Epithelial cell of prostate (primary cell): ENCODE measurements around the gene LRCH1.

Source experiments
- DNase-seq: peaks from one replicate; pipeline ENCODE4 v3.0.0-alpha.2; 2011; ENCODE audit warnings: low read depth, low spot score
- H3K27ac ChIP-seq: fragments of 450-650 bp; 2 replicates; pipeline ENCODE4 v1.5.1; 2017; ENCODE audit warnings: mild to moderate bottlenecking

Gene LRCH1

GRCh38 chr13:46679369-46680120 lies 126.6 kb downstream of the LRCH1 start:
- no peak overlapping the region for H3K27ac ChIP-seq
- DNase-seq: no peak

GRCh38 chr13:46682015-46682414 lies 129.0 kb downstream of the LRCH1 start:
- no peak overlapping the region for H3K27ac ChIP-seq
- DNase-seq: no peak

DNA sequence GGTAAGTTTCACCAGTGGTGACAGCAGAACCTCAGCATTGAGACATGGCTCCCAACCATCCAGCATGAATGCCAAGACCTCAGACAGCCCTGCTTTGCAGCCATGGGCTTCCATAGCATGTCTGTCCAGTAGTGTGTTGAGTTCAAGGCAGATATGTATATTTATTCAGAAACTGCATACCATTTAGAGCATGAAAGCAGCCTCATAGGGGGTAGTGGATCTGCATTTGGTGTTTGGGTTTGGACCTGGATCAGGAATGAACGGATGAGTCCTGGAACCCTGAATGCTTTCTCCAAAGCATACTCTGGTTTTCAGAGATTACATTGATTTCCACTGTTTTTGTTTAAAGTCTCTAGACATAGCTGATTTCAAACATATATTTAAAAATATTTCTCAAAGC lies 129.7 kb downstream of the LRCH1 start:
- no peak for DNase-seq
- no peak overlapping the region for H3K27ac ChIP-seq

DNA sequence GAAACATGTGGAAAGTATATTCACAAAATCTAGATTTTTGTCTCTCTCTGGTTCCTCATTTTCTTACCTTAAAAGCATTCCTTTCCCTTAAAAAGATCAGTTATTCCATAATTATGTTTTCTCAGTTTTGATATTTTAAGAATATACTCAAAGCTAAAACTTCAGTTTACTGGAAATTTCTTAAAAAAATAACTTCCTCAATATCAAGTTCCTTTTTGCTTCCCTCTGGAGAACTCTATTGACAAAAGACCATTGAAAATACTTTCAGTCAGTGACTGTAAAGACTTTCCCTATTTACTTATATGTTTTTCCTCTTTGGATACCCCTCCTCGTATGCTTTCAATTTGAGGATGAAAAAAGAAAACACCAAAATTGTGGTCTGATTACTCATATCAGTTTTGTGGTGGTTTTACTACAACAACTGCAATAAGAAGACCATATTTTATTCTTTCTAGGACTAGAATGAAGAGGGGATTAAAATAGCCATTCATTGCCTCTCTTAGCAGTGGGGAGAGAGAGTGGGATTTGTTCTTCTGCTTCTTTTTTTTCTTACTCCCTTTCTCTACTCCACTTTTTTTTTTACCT lies 130.8 kb downstream of the LRCH1 start:
- no peak overlapping the region for H3K27ac ChIP-seq
- no peak for DNase-seq

- DNase-seq: no peak
- H3K27ac ChIP-seq: no peak overlapping the region
Measured at GRCh38 chr13:46684287-46685001, 131.5 kb downstream of the LRCH1 start.

- no peak for DNase-seq
- no peak overlapping the region for H3K27ac ChIP-seq
Measured at GRCh38 chr13:46685006-46685730, 132.2 kb downstream of the LRCH1 start.

DNA sequence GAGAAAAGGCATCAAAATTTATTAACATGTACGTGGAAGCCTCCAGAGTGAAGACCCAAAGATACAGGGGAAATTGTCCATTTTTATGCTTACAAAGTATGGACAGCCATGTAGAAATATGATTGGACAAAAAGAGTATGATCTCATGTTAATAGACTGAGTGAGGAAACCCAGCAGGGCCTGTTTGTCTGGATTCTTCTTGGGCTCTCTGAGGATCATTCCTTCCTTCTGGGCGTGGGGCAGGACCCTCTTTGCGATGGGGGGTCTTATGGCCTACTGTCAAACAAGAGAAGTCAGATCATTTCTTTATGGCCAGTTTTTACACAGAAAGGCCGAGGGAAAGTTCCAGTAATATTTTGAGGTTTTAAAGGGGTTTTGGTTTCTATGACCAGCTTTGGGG lies 133.2 kb downstream of the LRCH1 start:
- DNase-seq: no peak
- H3K27ac ChIP-seq: no peak overlapping the region

DNA sequence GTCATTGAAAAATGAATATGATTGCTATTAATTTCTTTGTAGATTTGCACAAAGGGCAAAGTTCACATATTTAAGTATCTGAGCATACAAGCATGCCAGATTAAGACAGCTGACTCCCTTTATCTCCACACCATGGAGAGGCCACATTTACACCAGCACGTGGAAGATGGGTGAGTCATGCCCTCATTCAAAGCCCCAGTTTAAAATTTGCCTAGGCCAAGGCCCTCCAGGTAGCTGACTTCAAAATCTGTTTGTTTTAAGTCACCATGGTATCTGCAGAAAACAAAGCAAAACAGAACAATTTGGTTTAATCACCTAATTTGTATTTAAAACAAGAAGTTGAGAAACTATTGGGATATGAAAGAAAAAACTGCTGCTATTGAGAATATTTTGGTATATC lies 134.8 kb downstream of the LRCH1 start:
- no peak for DNase-seq
- H3K27ac ChIP-seq: no peak overlapping the region

- H3K27ac ChIP-seq: no peak overlapping the region
- DNase-seq: no peak
Measured at GRCh38 chr13:46688306-46688705, 135.3 kb downstream of the LRCH1 start.

GRCh38 chr13:46698014-46698413 lies 145.0 kb downstream of the LRCH1 start:
- H3K27ac ChIP-seq: no peak overlapping the region
- DNase-seq: no peak

DNA sequence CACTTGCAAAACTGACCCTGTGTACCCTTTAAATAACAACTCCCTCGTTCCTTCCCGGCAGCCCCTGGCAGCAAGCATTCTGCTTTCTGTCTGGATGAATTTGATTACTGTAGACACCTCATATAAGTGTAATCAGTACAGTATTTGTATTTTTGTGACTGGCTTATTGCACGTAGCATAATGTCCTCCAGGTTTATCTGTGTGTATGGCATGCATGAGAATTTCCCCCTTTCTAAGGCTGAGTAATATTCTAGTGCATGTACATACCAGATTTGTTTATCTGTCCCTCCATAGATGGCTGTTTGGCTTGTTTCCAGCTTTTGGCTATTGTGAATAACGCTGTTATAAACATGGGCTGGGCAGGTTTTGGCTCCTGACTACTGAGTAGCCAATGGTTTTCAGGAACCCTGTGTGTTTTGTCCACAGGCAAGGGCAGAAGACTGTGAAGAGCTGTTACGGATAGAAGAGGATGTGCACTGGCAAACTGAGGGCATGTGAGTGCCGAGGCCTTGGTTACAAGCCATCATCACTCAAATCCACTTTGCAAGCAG lies 146.0 kb downstream of the LRCH1 start:
- no peak for DNase-seq
- H3K27ac ChIP-seq: no peak overlapping the region

- DNase-seq: no peak
- H3K27ac ChIP-seq: no peak overlapping the region
Measured at GRCh38 chr13:46712524-46712923, 159.6 kb downstream of the LRCH1 start.

DNA sequence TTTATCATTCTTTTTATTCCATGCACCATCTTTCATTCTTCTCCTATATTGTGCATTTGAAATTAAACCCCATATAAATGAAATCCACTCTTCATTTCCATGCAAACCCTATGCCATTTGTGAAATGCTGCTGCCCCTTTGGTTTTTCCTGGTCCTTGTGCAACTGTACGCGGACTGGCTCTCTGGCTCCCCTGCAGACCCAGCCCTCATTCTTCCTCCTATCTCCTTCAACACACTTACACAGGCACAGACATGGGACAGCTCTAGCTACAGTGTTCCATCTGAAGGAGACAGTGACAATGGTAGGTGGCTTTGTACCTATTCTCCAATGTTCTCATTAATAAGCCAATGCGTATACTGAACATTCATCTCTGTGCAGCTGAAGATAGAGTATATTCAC lies 162.4 kb downstream of the LRCH1 start:
- DNase-seq: no peak
- H3K27ac ChIP-seq: no peak overlapping the region

DNA sequence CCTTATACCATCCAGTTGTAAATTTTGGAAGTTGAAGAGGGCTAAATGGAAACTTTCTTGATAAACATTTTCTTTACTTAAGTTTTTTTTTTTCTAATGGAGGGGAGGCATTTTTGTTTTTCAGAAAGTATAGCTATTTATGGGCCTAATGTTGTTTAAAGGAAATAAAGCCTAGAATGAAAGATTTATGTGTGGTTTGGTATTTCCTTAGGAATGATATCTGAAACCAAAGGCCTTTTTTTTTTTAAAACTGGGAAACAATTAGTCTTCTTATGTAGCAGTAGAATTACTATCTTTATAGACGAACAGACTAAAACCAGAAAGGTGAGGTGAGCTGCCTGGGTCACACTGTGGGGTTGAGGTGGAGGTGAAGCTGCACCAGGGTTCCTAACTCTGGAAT lies 163.9 kb downstream of the LRCH1 start:
- no peak for DNase-seq

GRCh38 chr13:46717275-46717674 lies 164.3 kb downstream of the LRCH1 start:
- no peak overlapping the region for H3K27ac ChIP-seq
- no peak for DNase-seq

More for the DNA sequence above, 163.9 kb downstream of the LRCH1 start:
- no peak overlapping the region for H3K27ac ChIP-seq

- H3K27ac ChIP-seq: no peak overlapping the region
- no peak for DNase-seq
Measured at GRCh38 chr13:46717856-46718255, 164.9 kb downstream of the LRCH1 start.

GRCh38 chr13:46720189-46720588 lies 167.2 kb downstream of the LRCH1 start:
- no peak overlapping the region for H3K27ac ChIP-seq
- no peak for DNase-seq

DNA sequence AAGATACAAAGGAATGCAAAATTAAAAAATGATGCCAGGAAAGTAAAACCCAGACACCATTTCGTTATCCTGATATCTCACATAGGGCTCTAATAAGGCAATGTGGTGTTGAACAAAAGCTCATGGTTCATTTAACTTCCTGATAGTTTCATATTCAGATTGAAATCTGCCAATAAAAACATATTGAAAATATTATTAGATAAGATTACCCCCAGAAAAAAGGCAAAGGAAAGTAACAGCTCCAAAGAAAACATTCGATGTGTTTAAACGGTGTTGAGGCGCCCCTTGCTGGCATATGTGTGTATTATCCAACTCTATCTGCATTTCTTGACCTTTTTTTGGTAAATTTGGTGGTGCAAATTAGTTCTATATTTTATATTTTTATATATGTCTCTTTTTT lies 168.1 kb downstream of the LRCH1 start:
- DNase-seq: no peak

DNA sequence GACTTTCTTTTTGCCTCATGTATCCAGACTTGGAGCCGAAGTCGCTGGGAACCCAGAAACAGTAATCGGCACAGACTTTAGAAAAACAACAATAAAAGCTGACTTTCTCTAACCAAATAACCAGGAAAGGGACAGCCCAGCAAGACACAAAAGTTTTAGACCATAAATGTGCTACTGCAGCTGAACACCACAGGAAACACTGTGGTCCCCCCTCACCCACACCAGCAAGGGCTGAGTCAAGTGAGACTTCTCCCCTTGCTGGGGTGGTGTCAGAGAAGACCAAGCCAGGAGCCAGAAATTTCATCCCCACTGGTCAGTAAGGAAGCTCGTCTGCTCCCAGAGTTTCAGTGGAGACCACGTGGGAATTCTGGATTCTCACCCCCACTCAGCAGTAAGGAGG lies 173.4 kb downstream of the LRCH1 start:
- H3K27ac ChIP-seq: no peak overlapping the region
- DNase-seq: no peak

More for the DNA sequence above, 168.1 kb downstream of the LRCH1 start:
- H3K27ac ChIP-seq: no peak overlapping the region

DNA sequence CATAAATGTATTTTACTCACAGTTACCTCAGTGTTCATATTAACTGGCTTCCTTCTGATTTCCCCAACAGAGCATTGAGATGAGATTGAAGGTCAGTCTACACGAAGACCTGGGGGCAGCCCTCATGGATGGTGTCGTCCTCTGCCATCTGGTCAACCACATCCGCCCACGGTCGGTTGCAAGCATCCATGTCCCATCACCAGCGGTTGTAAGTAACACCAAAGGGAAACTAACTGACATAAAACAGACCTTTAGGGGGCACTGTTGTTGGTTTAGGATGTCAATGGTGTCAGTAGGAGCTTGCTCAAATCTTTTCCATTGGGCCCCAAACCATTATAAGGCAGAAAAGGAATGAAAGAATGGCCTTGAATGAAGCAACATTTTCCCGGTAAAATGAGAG lies 175.8 kb downstream of the LRCH1 start:
- no peak for DNase-seq
- no peak overlapping the region for H3K27ac ChIP-seq

DNA sequence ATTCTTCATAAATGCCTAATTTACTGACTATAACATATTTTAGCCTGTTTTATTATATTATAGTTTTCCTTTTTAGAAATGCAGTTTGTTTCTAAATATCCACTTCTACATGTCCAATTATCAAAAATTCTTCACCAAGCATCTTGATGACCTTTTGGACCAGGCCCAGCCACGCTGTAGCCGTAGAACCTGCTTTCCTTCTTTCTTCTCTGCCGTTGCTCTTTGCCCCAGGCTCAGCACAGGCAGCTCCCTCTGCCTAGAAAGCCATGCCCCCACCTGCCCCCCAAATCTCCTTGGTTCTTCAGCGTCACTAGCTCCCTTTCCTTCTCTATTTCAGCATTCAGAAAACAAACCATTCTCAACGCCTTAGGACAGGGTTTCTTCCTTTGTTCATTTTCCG lies 178.6 kb downstream of the LRCH1 start:
- no peak overlapping the region for H3K27ac ChIP-seq
- no peak for DNase-seq
